Measurements from ENCODE around the gene NPBWR2.

The NPBWR2 gene

DNA sequence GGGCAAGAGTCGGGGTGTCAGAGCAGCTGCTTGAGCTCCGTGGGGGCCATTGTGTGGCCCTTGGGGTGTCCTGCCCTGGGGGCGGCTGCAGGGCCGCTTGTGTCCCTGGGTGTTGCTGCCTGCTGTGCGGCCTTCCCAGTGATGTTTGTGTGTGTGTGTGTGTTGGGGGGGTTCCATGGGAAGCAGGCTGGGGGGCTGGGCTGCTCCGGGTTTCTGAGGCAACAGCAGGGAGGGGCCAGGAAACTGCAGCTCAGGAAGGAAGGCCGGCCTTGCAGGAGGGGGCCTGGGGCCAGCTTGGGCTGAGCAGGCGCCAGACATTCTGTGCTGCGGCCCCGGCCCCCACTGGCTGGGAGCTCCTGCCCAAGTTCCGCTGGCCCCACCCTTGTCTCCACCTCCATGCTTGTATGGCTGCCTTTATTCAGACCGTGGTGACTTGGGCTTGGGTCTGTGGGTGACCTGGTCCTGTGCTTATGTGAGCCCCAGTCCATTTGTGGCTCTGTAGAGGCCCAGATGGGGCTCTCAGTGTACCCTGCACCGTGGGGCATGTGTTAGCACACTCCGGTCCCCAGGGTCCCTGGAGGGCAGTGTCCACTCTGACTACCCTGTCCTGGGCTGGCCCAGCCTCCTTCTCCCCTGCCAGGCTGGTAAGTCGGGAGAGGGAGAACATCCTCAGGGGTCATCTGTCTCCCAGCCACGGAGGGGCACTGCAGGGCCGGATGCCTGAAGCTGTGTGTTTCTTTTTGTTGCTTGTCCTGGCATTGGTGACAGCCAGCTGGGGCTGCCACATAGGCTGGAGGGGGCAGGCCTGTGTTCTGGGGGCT, 53.3 kb downstream of the NPBWR2 start:
- H3K4me1 ChIP-seq (ENCODE audit: control insufficient read depth, insufficient read depth, low read length) = peaks cover 8% of the 10 kb centered on the region; the same call in 1 of the 2 replicates
- H3K9me3 ChIP-seq (ENCODE audit: control insufficient read depth, insufficient read depth, low read length) = no peaks in the 10 kb centered on the region
- H3K27me3 ChIP-seq (ENCODE audit: control insufficient read depth, insufficient read depth, low read length) = peaks cover 5% of the 10 kb centered on the region
- no peak overlapping the region for H3K27ac ChIP-seq (ENCODE audit: low read length)
- no peaks in the 10 kb centered on the region for H3K36me3 ChIP-seq (ENCODE audit: control insufficient read depth, insufficient read depth, low read length)
- H3K4me3 ChIP-seq (ENCODE audit: low read length) = no peak overlapping the region
- no peak for DNase-seq (ENCODE audit: low read depth, low spot score)
- no CpG with 5 or more reads among the region's 17 CpGs for WGBS (ENCODE audit: insufficient coverage, insufficient read length)

All from iPS DF 6.9 (cell line).